Parathyroid adenoma (tissue), 2 donors: ENCODE measurements around the gene CLEC12A.

Experiments used
- H2AFZ ChIP-seq: fragments of 300-600 bp; sonication (generic); one replicate; pipeline ENCODE4 v1.7.0; 2017; ENCODE audit warnings: antibody characterized with exemption, mild to moderate bottlenecking
- H3K27ac ChIP-seq: fragments of 300-600 bp; sonication (generic); one replicate; pipeline ENCODE4 v1.7.0; 2017
- H3K27me3 ChIP-seq: fragments of 300-600 bp; sonication (generic); one replicate; pipeline ENCODE4 v1.7.0; 2017; ENCODE audit warnings: low read length; ENCODE audit not compliant: control insufficient read depth, insufficient read depth
- H3K36me3 ChIP-seq: fragments of 300-600 bp; sonication (generic); one replicate; pipeline ENCODE4 v1.7.0; 2017; ENCODE audit warnings: low read length; ENCODE audit not compliant: control insufficient read depth, insufficient read depth
- H3K4me1 ChIP-seq: fragments of 300-600 bp; sonication (generic); one replicate; pipeline ENCODE4 v1.7.0; 2017; ENCODE audit warnings: control low read depth
- H3K4me2 ChIP-seq: fragments of 300-600 bp; sonication (generic); one replicate; pipeline ENCODE4 v1.7.0; 2017; ENCODE audit warnings: low read length
- H3K4me3 ChIP-seq: fragments of 300-600 bp; sonication (generic); one replicate; pipeline ENCODE4 v1.7.0; 2017; ENCODE audit warnings: low read depth, low read length
- H3K79me2 ChIP-seq: fragments of 300-600 bp; sonication (generic); one replicate; pipeline ENCODE4 v1.7.0; 2017; ENCODE audit warnings: control low read depth
- H3K9ac ChIP-seq: fragments of 300-600 bp; sonication (generic); one replicate; pipeline ENCODE4 v1.7.0; 2017; ENCODE audit warnings: mild to moderate bottlenecking
- H3K9me3 ChIP-seq: fragments of 300-600 bp; sonication (generic); one replicate; pipeline ENCODE4 v1.7.0; 2017; ENCODE audit warnings: low read length; ENCODE audit not compliant: control insufficient read depth
- TF ChIP-seq, protein P1 (sequence below): fragments of 300-600 bp; sonication (generic); IDR thresholded peaks from one replicate; pipeline ENCODE4 v1.7.0; 2017; ENCODE audit warnings: antibody characterized with exemption, mild to moderate bottlenecking
- donor health status: primary hyperparathyroidism.

CLEC12A gene

DNA sequence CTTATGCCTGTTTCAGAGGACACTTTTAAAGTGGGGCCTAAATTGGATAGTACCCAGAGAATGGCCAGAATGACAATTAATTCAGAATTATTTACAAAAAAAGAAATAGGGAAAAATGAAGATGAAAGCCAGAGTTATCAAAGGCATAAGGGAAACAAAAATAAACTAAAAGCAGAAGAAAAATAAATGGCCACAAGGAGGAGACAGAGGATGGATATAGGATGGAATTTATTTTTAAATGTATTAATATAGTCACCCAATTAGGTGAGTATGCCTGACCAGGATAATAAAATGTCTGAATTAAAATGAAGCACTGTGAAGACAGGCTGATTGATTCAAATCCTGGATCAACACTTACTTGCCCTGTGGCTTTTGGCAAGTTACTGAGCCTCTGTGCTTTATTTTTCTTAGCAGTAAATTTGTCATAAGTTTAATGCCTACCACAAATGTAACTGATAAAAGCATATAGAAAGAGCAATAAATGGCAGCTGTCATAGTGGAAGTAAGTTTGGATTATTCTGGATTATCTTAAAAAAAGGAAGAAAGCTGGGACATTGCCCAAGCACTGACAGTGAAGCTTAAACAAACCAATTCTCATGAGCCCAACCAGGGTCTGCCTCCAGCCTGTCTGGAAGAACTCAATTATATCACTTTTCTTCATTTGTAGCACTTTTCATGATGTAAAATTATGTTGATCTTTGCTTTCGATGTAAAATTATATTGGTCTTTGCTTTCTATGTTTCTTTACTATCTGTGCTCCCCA is 62.8 kb downstream of the CLEC12A start:
- no peak overlapping the region for H3K9ac ChIP-seq
- H3K4me2 ChIP-seq, result no peak overlapping the region
- H3K79me2 ChIP-seq, result no peaks in the 10 kb centered on the region
- no peak overlapping the region for H3K27ac ChIP-seq
- no peaks in the 10 kb centered on the region for H3K27me3 ChIP-seq
- TF ChIP-seq, protein P1, sequence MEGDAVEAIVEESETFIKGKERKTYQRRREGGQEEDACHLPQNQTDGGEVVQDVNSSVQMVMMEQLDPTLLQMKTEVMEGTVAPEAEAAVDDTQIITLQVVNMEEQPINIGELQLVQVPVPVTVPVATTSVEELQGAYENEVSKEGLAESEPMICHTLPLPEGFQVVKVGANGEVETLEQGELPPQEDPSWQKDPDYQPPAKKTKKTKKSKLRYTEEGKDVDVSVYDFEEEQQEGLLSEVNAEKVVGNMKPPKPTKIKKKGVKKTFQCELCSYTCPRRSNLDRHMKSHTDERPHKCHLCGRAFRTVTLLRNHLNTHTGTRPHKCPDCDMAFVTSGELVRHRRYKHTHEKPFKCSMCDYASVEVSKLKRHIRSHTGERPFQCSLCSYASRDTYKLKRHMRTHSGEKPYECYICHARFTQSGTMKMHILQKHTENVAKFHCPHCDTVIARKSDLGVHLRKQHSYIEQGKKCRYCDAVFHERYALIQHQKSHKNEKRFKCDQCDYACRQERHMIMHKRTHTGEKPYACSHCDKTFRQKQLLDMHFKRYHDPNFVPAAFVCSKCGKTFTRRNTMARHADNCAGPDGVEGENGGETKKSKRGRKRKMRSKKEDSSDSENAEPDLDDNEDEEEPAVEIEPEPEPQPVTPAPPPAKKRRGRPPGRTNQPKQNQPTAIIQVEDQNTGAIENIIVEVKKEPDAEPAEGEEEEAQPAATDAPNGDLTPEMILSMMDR, result no peak
- H3K9me3 ChIP-seq, result no peaks in the 10 kb centered on the region
- no peak overlapping the region for H2AFZ ChIP-seq
- no peak overlapping the region for H3K4me3 ChIP-seq
- H3K4me1 ChIP-seq, result no peaks in the 10 kb centered on the region
- no peaks in the 10 kb centered on the region for H3K36me3 ChIP-seq
